ENCODE data around the gene ZSCAN10. TPM values are rescaled to one million over a fixed set of nuclear protein-coding genes. Genes with fewer than 3 reads are reported as not detected.

Gene ZSCAN10
- total and polyA plus RNA-seq, 9 of the 15 experiments (the other 6 are each of a cell fraction or from before 2014, with no cell fraction given): 0.22 TPM; not detected in 8

DNA sequence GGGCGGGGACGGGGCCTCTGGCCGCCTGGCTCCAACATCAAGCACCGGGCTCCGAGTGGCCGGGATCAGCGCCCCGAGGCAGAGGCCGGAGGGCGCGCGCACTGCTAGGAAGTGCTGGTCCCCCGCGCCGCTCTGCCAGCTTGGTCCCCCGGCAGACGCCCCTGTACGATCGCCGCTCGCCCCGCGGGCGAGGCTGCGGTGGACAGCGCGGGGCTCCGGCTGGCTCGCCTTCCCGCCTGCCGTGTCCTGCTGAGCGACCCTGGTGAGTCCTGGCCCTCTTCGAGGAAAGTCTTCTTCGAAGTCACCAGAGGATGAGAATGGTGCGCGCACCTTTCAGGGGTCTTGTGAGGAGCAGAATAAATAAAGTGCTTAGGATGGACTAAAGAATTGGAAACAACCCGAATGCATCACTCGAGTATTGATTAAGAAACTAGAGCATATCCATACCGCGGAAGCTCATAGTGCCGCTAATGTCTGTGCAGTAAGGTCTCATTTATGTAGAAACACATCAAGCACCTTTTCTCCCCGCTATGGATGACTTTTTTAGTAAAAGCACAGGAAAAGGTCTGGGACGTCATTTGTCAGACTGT is 36.1 kb upstream of the ZSCAN10 start (continued):
- TF ChIP-seq, protein P1, sequence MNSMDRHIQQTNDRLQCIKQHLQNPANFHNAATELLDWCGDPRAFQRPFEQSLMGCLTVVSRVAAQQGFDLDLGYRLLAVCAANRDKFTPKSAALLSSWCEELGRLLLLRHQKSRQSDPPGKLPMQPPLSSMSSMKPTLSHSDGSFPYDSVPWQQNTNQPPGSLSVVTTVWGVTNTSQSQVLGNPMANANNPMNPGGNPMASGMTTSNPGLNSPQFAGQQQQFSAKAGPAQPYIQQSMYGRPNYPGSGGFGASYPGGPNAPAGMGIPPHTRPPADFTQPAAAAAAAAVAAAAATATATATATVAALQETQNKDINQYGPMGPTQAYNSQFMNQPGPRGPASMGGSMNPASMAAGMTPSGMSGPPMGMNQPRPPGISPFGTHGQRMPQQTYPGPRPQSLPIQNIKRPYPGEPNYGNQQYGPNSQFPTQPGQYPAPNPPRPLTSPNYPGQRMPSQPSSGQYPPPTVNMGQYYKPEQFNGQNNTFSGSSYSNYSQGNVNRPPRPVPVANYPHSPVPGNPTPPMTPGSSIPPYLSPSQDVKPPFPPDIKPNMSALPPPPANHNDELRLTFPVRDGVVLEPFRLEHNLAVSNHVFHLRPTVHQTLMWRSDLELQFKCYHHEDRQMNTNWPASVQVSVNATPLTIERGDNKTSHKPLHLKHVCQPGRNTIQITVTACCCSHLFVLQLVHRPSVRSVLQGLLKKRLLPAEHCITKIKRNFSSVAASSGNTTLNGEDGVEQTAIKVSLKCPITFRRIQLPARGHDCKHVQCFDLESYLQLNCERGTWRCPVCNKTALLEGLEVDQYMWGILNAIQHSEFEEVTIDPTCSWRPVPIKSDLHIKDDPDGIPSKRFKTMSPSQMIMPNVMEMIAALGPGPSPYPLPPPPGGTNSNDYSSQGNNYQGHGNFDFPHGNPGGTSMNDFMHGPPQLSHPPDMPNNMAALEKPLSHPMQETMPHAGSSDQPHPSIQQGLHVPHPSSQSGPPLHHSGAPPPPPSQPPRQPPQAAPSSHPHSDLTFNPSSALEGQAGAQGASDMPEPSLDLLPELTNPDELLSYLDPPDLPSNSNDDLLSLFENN (IDR thresholded peaks at IDR 0.05; ENCODE audit: low read depth in 2 of 2, low read length in 2 of 2): no peak
- TF ChIP-seq ZBTB1 (CRISPR knock-in tag; IDR thresholded peaks at IDR 0.05; ENCODE audit: borderline replicate concordance, low read depth): 0 out of 2 replicates have a peak, but pooled peaks have one; percentile 43
- TF ChIP-seq, protein P2, sequence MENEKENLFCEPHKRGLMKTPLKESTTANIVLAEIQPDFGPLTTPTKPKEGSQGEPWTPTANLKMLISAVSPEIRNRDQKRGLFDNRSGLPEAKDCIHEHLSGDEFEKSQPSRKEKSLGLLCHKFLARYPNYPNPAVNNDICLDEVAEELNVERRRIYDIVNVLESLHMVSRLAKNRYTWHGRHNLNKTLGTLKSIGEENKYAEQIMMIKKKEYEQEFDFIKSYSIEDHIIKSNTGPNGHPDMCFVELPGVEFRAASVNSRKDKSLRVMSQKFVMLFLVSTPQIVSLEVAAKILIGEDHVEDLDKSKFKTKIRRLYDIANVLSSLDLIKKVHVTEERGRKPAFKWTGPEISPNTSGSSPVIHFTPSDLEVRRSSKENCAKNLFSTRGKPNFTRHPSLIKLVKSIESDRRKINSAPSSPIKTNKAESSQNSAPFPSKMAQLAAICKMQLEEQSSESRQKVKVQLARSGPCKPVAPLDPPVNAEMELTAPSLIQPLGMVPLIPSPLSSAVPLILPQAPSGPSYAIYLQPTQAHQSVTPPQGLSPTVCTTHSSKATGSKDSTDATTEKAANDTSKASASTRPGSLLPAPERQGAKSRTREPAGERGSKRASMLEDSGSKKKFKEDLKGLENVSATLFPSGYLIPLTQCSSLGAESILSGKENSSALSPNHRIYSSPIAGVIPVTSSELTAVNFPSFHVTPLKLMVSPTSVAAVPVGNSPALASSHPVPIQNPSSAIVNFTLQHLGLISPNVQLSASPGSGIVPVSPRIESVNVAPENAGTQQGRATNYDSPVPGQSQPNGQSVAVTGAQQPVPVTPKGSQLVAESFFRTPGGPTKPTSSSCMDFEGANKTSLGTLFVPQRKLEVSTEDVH (IDR thresholded peaks at IDR 0.05; ENCODE audit: low read depth, partially characterized antibody): no peak
- TF ChIP-seq POLR2A (conservative IDR thresholded peaks at IDR 0.05): 0 out of 2 replicates have a peak, but pooled peaks have one; percentile 47
- no peak for TF ChIP-seq JUN (IDR thresholded peaks at IDR 0.05; ENCODE audit: borderline replicate concordance, low read depth, low read length)
- no peak for TF ChIP-seq JUN (CRISPR knock-in tag; IDR thresholded peaks at IDR 0.05; ENCODE audit: borderline replicate concordance)
- TF ChIP-seq PHF21A (IDR thresholded peaks at IDR 0.05; ENCODE audit: borderline replicate concordance, low read depth): no peak
- TF ChIP-seq ZNF589 (CRISPR knock-in tag; IDR thresholded peaks at IDR 0.05; ENCODE audit: low read depth): no peak
- no peak for TF ChIP-seq CC2D1A (IDR thresholded peaks at IDR 0.05)
- no peak for TF ChIP-seq CBX3 (IDR thresholded peaks at IDR 0.05; ENCODE audit: borderline replicate concordance in 1 of 2, low read length in 2 of 2)
- TF ChIP-seq, protein P3, sequence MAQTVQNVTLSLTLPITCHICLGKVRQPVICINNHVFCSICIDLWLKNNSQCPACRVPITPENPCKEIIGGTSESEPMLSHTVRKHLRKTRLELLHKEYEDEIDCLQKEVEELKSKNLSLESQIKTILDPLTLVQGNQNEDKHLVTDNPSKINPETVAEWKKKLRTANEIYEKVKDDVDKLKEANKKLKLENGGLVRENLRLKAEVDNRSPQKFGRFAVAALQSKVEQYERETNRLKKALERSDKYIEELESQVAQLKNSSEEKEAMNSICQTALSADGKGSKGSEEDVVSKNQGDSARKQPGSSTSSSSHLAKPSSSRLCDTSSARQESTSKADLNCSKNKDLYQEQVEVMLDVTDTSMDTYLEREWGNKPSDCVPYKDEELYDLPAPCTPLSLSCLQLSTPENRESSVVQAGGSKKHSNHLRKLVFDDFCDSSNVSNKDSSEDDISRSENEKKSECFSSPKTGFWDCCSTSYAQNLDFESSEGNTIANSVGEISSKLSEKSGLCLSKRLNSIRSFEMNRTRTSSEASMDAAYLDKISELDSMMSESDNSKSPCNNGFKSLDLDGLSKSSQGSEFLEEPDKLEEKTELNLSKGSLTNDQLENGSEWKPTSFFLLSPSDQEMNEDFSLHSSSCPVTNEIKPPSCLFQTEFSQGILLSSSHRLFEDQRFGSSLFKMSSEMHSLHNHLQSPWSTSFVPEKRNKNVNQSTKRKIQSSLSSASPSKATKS (CRISPR knock-in tag; IDR thresholded peaks at IDR 0.05): no peak
- no peak for TF ChIP-seq CEBPG (CRISPR knock-in tag; IDR thresholded peaks at IDR 0.05)
- TF ChIP-seq CEBPG (tag; conservative IDR thresholded peaks at IDR 0.05 in 1 of 2, IDR thresholded peaks at IDR 0.05 in 1 of 2): no peak
- TF ChIP-seq TCF7 (IDR thresholded peaks at IDR 0.05; ENCODE audit: borderline replicate concordance): peak; percentile 39; the same call in 1 of the 2 replicates
- TF ChIP-seq MTA3 (IDR thresholded peaks at IDR 0.05; ENCODE audit: borderline replicate concordance): peak; percentile 24; the same call in 1 of the 2 replicates
- no peak for TF ChIP-seq CREBBP (IDR thresholded peaks at IDR 0.05; ENCODE audit: low read depth, low read length)
- TF ChIP-seq HNRNPL (IDR thresholded peaks at IDR 0.05; ENCODE audit: low read depth, low read length): no peak
- TF ChIP-seq ZNF143 (CRISPR knock-in tag; IDR thresholded peaks at IDR 0.05): no peak
- TF ChIP-seq NFIC (IDR thresholded peaks at IDR 0.05): peak; percentile 62
- TF ChIP-seq ZNF12 (CRISPR knock-in tag; IDR thresholded peaks at IDR 0.05): no peak
